ENCODE data around the gene CMYA5. TPM values are rescaled to one million over a fixed set of nuclear protein-coding genes. Genes with fewer than 3 reads are reported as not detected.

Gene CMYA5
- total and polyA plus RNA-seq, 2 donors (not counting 3 experiments of a cell fraction or from before 2014, with no cell fraction given): 0.04 to 0.20 TPM

GRCh38 chr5:79640571-79641055 is 49.0 kb upstream of the CMYA5 start:
- Histone ChIP-seq H3K9me3 (replicated peaks; ENCODE audit: control insufficient read depth, insufficient read depth, low read length) (no peaks in the 10 kb centered on the region), H3K27ac (ENCODE audit: insufficient read depth, low read depth, low read length) (no peak overlapping the region), H3K4me2 (ENCODE audit: insufficient read depth, low read length) (no peak overlapping the region), H3K27me3 (ENCODE audit: control insufficient read depth in 2 of 2, insufficient read depth in 2 of 2, low read length in 2 of 2) (no peaks in the 10 kb centered on the region), H3K79me2 (ENCODE audit: control insufficient read depth, insufficient read depth, low read length) (peaks cover 3% of the 10 kb centered on the region), H4K20me1 (replicated peaks; ENCODE audit: control insufficient read depth, extremely low read depth, insufficient read depth, low read length) (no peaks in the 10 kb centered on the region), H3K9ac (replicated peaks; ENCODE audit: extremely low read depth, insufficient read depth, low read length) (no peak overlapping the region), H3K4me3 (replicated peaks in 1 of 3; ENCODE audit: insufficient read depth in 1 of 3, low read depth in 1 of 3, low read length in 3 of 3) (no peak overlapping the region), H2AFZ (ENCODE audit: low read depth, low read length) (no peak overlapping the region), H3K36me3 (ENCODE audit: control insufficient read depth in 2 of 2, extremely low read depth in 1 of 2, insufficient read depth in 2 of 2, low read length in 2 of 2) (peaks cover 0 to 3% of the 10 kb centered on the region in 2 experiments), H3K9me1 (replicated peaks; ENCODE audit: control insufficient read depth, extremely low read depth, insufficient read depth, low read length) (no peaks in the 10 kb centered on the region), H3K4me1 (ENCODE audit: control insufficient read depth, extremely low read depth, insufficient read depth, low read length) (no peaks in the 10 kb centered on the region)
- no peak for TF ChIP-seq JUN (IDR thresholded peaks at IDR 0.05; ENCODE audit: borderline replicate concordance, insufficient read depth, insufficient read length, low read depth)
- dilution Hi-C loops (cut with MboI; ENCODE audit: extremely low pct_ligation_motif_present, low sequenced_read_pairs) (no loop called here), intact Hi-C loops (cut with micrococcal nuclease) (no loop called here)
- no peak for DNase-seq (ENCODE audit: low read depth, low spot score)
- no peak for FAIRE-seq
- CTCF ChIA-PET: interaction anchor here (0.8 kb wide), 1 partner anchor 19 kb away, joined by 3 read pairs; no protein-coding TSS in a partner anchor
- no TSS peak for BruUV-seq (replicated peaks)
- POLR2A ChIA-PET: no interaction called here

- Histone ChIP-seq H3K9me1 (replicated peaks; ENCODE audit: control insufficient read depth, extremely low read depth, insufficient read depth, low read length) (no peaks in the 10 kb centered on the region), H3K4me3 (replicated peaks in 1 of 3; ENCODE audit: insufficient read depth in 1 of 3, low read depth in 1 of 3, low read length in 3 of 3) (no peak overlapping the region), H3K27ac (ENCODE audit: insufficient read depth, low read depth, low read length) (no peak overlapping the region), H3K4me1 (ENCODE audit: control insufficient read depth, extremely low read depth, insufficient read depth, low read length) (no peaks in the 10 kb centered on the region), H3K79me2 (ENCODE audit: control insufficient read depth, insufficient read depth, low read length) (peaks cover 3% of the 10 kb centered on the region), H3K36me3 (ENCODE audit: control insufficient read depth in 2 of 2, extremely low read depth in 1 of 2, insufficient read depth in 2 of 2, low read length in 2 of 2) (peaks cover 0 to 9% of the 10 kb centered on the region in 2 experiments), H3K27me3 (ENCODE audit: control insufficient read depth in 2 of 2, insufficient read depth in 2 of 2, low read length in 2 of 2) (no peaks in the 10 kb centered on the region), H3K9ac (replicated peaks; ENCODE audit: extremely low read depth, insufficient read depth, low read length) (no peak overlapping the region), H2AFZ (ENCODE audit: low read depth, low read length) (no peak overlapping the region), H4K20me1 (replicated peaks; ENCODE audit: control insufficient read depth, extremely low read depth, insufficient read depth, low read length) (no peaks in the 10 kb centered on the region), H3K4me2 (ENCODE audit: insufficient read depth, low read length) (no peak overlapping the region), H3K9me3 (replicated peaks; ENCODE audit: control insufficient read depth, insufficient read depth, low read length) (no peaks in the 10 kb centered on the region)
- dilution Hi-C loops (cut with MboI; ENCODE audit: extremely low pct_ligation_motif_present, low sequenced_read_pairs): no loop called here
- intact Hi-C loops (cut with micrococcal nuclease): no loop called here
- CTCF ChIA-PET: no interaction called here
- FAIRE-seq: no peak
- POLR2A ChIA-PET: no interaction called here
- TF ChIP-seq POLR2AphosphoS5 (IDR thresholded peaks at IDR 0.05; ENCODE audit: insufficient read depth, low read depth, low read length) (no peak), CTCF (IDR thresholded peaks at IDR 0.05; ENCODE audit: extremely low read depth in 1 of 2, insufficient read depth in 1 of 2, low read depth in 1 of 2, low read length in 2 of 2) (no peak), GATA2 (IDR thresholded peaks at IDR 0.05; ENCODE audit: insufficient read depth, insufficient read length, low read depth, low read length) (no peak), FOS (IDR thresholded peaks at IDR 0.05; ENCODE audit: borderline replicate concordance, insufficient read depth, low read length) (no peak), EZH2 (IDR thresholded peaks at IDR 0.05; ENCODE audit: borderline replicate concordance, low read depth, low read length, severe bottlenecking) (no peak), POLR2A (IDR thresholded peaks at IDR 0.05; ENCODE audit: low read depth, low read length) (no peak), JUN (IDR thresholded peaks at IDR 0.05; ENCODE audit: borderline replicate concordance, insufficient read depth, insufficient read length, low read depth) (no peak), MAX (IDR thresholded peaks at IDR 0.05; ENCODE audit: insufficient read depth, insufficient read length) (no peak), MYC (IDR thresholded peaks at IDR 0.05; ENCODE audit: low read depth, low read length) (no peak)
- DNase-seq (ENCODE audit: low read depth, low spot score): no peak
- no TSS peak for BruUV-seq (replicated peaks)
Observed at GRCh38 chr5:79641414-79641813, 48.2 kb upstream of the CMYA5 start.

Measured in endothelial cell of umbilical vein (primary cell).